Vagina (tissue), 2 donors: ENCODE results near the gene P3R3URF.

ENCODE experiments used
- POLR2A ChIP-seq, 2 donors: fragments of 450-650 bp; IDR thresholded peaks; one replicate each; pipeline ENCODE4 v1.6.1; 2017; ENCODE audit warnings: antibody characterized with exemption in 2 of 2, mild to moderate bottlenecking in 2 of 2, moderate library complexity in 2 of 2
- TF ChIP-seq, protein P1 (sequence below), 3 experiments: fragments of 450-650 bp in 2 of 3; fragments of 200-600 bp in 1 of 3; sonication (generic) in 1 of 3; IDR thresholded peaks; one replicate each; pipeline ENCODE4 v1.5.1; 2017 to 2019; ENCODE audit warnings: antibody characterized with exemption in 3 of 3, mild to moderate bottlenecking in 2 of 3, moderate library complexity in 2 of 3

DNA sequence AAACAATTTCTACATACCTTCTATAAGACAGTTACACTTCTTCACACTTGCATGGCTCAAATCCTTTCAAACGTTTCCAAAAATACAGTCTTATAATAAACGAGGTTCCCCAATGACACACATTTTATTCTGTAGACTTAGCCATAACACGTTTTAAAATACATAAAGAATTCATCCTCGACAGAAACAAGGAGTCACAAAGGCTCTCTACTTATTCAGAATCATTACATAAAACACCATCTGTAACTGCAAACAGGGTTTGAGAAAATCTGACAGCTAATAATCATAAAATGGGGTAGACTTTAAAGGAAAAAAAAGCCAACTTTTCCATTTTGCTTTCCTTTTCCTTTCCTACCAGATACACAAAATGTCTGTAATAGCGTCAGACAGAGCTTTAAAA lies 45.7 kb downstream of the P3R3URF start:
- TF ChIP-seq, protein P1, sequence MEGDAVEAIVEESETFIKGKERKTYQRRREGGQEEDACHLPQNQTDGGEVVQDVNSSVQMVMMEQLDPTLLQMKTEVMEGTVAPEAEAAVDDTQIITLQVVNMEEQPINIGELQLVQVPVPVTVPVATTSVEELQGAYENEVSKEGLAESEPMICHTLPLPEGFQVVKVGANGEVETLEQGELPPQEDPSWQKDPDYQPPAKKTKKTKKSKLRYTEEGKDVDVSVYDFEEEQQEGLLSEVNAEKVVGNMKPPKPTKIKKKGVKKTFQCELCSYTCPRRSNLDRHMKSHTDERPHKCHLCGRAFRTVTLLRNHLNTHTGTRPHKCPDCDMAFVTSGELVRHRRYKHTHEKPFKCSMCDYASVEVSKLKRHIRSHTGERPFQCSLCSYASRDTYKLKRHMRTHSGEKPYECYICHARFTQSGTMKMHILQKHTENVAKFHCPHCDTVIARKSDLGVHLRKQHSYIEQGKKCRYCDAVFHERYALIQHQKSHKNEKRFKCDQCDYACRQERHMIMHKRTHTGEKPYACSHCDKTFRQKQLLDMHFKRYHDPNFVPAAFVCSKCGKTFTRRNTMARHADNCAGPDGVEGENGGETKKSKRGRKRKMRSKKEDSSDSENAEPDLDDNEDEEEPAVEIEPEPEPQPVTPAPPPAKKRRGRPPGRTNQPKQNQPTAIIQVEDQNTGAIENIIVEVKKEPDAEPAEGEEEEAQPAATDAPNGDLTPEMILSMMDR (IDR thresholded peaks at IDR 0.05): no peak
- no peak for TF ChIP-seq POLR2A (IDR thresholded peaks at IDR 0.05)
